ENCODE results near the gene GABRD.

Gene GABRD

DNA sequence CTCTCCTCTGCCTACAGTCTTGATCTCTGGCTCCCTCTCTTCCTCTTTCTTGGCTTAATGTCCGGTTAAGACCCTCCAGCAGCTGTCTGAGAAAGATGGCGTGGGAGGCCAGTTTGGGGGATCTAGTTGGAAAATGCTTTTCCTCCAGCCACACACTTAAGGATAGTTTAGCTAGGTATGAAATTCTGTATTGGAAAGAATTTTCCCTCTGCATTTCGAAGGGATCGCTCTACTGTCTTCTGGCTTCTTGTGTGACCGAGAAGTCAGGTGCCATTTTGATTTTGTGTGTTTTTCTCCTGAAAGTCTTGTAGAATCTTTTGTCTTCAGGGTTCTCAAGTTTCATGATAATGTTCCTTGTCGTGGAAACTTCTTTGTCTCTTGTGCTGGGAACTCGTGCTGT, 59.0 kb downstream of the GABRD start:
- DNase-seq (ENCODE audit: low spot score), result no peak

DNA sequence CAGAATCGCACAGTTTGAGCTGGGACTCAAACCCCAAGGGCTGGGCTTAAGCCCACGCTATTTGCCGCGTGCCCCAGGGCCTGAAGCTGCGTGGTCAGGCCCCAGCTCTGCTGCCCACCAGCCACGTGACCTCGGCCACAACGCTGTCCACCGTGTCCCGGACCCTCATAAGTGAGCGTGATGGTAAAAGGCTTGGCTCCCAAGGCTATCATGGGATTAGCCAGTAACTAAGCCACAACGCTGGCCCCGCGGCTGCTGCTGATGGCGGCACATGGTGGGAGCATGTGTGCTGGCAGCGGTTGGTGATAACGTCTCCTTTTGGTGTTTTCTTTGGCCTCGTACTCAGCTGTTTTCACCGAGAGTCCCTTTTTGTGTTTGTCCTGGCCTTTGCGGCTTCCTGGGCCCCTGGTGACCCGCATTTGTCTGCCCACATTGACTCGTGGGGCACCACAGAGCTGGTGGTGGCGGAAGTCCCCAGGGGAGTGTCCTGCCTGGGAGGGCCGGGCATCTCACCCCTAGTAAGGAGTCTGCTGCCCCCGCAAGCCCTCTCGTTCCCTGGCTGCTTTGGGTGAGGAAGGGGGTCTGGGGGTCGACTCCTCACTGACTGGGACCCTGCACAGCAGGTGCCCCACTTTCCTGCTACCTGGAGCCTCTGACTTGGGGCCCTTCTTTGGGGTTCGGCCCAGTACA, 60.4 kb downstream of the GABRD start:
- no peak for DNase-seq (ENCODE audit: low spot score)

DNA sequence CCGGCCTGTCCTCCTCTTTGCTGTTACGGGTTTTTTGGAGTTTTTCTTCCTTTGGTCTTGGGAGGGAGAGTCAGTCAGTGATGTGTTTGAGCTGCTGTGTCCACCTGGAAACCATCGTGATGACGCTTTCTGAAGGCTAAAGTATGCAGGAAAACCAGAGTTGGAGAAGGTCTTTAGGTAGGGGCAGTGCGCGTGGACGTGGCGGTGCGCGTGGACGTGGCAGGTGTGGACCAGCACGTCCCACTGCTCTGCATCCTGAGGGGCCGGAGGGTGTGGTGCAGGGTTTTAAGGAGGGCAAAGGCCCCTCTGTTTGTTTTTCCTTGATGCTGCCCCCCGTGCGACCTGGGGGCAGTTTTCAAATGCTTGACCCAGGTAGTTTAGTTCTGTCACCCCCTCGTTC, 61.0 kb downstream of the GABRD start:
- no peak for DNase-seq (ENCODE audit: low spot score)
